Activated CD4-positive, alpha-beta T cell treated with anti-CD3 and anti-CD28 coated beads for 24 hours (primary cell): Measurements from ENCODE around the gene ASIC4.

ENCODE experiments used
- DNase-seq, 2 donors: peaks; one replicate each; pipeline ENCODE4 v3.0.0-alpha.2; 2020; ENCODE audit warnings: low read depth in 2 of 2

Gene ASIC4

GRCh38 chr2:219498280-219499057 lies 15.8 kb upstream of the ASIC4 start, which contains the start of gene GMPPA:
GMPPA (plus strand) TSS chr2:219498891; CDS start chr2:219499976, 1,085 bp downstream.
- DNase-seq = peak; percentile 88 to 89

DNA sequence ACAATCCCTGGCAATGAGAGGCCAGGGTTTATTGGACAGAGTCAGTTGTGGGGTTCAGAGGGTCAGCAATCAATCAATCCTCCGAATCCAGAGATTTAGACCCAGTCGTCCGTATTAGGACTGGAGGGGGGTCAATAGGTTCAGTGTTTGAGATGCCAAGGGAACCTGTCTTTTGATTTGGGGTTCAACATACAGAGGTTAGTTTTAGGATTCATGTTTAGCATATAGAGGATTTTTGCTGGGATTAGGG lies 15.3 kb upstream of the ASIC4 start:
- no peak for DNase-seq

- no peak for DNase-seq
Observed at GRCh38 chr2:219499555-219499954, 14.7 kb upstream of the ASIC4 start.

- no peak for DNase-seq
Observed at GRCh38 chr2:219500135-219500534, 14.1 kb upstream of the ASIC4 start.

DNA sequence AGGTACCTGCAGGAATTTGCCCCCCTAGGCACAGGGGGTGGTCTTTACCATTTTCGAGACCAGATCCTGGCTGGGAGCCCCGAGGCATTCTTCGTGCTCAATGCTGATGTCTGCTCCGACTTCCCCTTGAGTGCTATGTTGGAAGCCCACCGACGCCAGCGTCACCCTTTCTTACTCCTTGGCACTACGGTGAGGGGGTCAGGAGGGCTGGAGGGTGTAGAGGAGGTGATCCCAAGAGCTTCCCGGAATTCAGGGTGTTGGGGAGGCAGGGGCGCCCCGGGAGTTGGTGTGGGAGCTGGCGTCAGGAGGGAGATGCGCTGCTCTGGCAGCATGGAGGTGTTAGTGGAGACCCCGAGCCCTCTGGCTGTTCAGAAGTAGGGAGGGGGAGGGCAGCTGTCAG lies 12.4 kb upstream of the ASIC4 start:
- no peak for DNase-seq

GRCh38 chr2:219502618-219503017 lies 11.7 kb upstream of the ASIC4 start:
- no peak for DNase-seq

- no peak for DNase-seq
Observed at GRCh38 chr2:219505585-219505984, 8.7 kb upstream of the ASIC4 start.

- DNase-seq = no peak
Observed at GRCh38 chr2:219506153-219506801, 8.0 kb upstream of the ASIC4 start.

DNA sequence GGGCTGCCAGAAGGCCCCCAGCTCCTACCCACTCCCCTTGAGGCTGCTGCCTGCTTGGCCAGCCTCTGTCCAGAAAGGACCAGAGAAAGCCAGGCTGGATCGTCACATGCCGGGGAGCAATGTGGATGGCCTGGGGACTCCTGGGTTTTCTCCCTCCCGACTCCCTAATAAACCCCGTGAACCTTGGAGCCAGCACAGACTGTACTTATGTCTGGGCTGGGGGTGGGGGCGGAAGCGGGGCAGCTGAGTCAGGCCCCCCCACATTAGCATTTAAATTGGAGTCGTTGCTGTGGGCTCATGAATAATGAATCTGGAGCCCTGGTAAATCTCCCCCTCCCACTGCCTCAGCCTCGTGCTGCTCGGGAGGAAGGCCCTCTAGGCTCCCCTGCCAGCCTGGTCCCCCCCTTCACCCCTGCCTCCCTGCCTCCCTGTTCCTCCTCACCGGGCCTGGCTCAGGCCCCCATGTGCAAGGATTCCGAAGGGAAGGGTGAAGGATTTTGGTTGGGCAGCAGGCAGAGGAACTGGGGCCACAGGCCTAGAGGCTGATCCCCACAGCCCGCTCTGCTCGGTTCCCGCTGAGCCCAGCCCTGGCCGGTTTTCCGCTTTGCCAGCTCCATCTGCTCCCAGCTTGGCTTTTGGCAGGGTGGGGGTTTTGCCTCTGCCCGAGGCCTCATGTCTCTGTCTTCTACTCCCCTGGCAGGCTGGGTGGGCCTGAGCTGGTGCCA lies 7.3 kb upstream of the ASIC4 start:
- DNase-seq = no peak

DNA sequence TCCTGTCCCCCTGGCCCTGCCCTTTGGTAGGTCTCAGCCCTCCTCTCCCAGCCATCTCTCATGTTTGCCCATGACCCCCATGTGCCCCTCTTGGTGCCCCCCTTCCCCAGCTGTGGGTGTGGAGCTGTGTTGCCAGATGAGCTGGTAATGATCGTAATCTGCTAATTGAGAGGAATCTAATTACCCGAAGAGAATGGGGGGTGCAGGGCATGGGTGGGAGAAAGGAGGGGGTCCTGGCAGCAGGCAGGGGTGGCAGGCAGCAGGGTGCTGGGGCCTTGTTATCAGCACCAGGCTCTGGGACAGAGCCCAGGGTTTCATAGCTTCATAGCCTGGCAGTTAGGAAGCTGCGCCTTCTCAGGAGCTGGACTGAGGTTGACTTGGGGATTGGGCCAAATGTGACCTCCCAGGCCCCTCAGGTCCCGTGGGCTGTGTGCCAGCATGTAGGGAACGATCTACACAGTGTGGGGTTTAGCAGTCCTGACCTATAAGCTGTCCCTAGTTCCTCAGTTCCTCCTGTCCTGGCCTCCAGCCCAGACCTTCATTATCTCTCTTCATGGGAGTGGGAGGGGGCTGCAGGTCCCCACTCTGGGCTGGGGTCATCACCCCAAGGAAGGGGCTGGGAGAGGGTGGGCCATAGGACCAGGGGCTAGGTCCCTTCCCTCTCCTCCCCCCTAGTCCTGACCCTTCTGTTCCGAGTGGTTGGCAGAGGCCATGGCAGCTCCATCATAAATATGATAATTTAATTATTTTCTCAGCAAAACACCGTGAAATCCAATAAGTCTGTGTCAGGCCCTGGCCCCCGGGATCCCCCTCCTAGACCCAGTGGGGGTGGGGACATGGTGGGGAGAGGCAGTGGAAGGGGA lies 6.5 kb upstream of the ASIC4 start:
- no peak for DNase-seq

DNA sequence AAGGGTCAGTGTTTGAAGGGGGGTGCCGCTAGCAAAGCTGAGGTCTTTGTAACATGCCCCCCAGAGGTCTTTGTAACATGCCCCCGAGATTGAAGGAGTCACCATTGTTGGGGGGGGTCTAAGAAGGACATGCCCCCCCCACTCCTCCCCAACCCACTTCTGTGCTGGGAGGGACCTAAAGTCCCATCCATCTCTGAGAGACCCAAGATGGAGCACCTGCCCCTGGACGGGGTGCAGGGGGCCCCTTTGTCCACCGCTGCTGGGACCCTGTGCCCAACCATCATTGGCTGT lies 5.9 kb upstream of the ASIC4 start:
- DNase-seq = no peak

DNA sequence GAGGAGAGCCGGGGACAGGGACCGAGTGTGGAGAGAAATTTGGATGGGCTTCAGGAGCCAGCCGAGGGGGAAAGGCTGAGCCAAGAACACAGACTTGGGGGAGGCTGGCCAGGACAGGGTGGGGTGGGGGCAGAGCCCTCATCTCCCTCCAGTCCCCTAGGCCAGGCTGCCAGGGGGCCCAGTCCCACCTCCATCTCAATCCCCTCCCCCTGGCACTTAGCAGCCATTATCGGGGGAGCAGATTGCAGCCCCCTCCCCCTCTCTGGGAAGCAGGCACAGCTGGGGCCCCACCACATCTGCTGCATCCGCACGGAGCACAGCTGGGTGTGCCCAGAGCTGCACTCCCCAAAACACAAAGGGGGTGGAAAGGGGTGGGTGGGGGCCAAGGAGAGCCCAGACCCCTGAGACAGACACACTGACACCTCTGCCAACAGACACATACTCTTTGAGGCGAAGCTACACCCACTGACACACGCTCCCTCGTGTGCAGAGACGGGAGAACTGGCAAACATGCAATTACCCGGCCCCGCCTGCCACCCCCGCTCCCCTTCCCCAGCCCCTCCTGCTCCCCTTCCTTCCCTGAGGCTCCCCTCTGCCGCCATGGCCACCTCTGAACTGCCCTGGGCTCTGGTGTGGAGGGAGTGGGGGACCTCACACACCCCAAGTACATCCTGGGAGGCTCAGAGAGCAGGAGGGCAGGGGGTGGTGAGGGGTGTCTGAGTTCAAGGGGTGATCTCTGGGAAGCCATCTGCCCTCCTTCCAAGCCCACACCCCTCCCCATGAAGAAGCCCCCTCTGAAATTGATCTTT lies 5.1 kb upstream of the ASIC4 start:
- DNase-seq = no peak

GRCh38 chr2:219509780-219510511 lies 4.3 kb upstream of the ASIC4 start:
- DNase-seq = peak; percentile 32 to 37

DNA sequence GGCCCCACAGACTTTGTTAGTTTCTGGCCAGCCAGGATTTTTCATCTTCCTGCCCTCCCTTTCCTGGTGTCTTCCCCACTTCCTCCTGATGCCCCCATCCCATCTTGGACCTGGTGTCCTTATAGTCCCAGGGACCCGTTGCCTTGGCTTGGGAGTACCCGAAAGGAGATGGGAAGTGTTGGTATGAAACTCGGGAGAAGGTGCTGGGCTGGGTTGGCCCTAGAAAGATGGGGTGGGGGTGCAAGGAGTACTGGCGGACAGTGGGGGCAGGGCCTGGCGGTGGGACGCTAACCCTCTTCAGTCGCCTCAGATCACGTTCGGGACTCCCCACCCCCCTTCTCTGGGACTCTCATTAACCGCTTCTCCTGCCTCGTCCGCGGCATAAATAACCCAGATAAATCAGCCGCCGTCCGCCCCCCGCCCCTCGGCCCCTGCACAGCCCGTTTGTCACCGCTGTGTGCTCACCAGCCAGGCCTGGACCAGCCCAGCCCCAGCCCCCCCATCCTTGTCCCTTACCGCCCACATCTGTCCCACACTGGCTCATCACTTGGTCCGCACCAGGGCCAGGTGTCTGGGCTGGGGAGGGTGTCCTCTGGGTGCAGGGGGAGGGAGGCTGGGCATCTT lies 3.7 kb upstream of the ASIC4 start:
- DNase-seq = no peak

DNA sequence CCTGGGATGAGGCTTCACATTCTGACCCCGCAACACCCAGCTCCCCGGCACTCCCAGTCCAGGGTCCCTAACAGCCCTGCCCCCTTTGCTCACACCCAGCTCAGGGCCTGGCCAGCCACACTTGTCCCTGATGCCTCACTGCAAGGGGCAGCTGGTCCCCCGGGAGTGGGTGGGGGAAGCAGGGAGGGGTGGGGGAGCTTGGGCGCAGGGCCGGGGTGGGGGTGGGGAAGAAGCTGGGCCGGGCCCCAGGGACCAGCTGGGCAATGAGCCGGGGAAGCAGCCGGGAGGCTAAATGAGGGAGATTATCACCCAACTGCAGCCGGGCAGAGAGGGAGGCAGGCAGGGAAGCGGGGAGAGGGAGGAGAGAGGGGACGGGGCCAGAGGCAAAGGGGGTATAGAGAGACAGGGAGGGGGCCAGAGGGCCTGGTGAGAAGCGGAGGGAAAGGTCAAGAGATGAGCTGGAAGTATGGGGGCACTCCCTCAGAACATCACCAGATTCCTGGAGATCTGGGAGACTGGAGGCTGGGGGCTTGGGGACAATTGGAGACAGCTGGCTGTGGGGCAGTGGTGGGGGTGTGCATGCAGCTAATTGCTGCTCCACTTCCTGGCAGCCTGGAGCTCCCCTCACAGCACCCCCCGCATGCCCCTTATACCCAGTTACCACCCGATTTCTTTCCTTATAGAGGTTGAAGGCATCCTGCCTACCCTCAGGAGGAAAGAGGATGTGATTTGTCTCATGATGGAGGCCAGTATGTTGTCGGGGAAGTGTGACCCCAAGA lies 2.5 kb upstream of the ASIC4 start:
- DNase-seq = no peak

- no peak for DNase-seq
Observed at GRCh38 chr2:219512524-219513216, 1.6 kb upstream of the ASIC4 start.

DNA sequence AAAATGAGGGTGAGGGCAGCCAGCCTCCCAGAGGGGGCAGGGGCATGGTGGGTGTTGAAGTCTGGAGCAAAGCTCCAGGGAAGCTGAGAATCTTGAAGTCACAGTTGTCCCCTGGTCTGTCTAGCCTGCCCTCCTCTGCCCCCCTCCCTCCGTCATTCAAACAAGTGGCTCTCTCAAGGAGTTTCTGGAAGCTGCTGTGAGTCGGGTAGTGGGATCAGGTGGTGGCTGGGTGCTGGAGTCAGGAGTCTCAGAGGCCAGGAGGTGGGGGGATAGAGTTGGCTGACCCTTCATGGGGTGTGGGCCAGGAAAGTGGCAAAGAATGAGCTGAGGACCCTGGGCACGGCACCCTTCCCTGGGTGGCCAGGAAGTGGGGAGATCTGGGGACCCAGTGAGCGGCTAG lies 495 bp upstream of the ASIC4 start:
- no peak for DNase-seq

GRCh38 chr2:219514836-219515235 lies 554 bp downstream of the ASIC4 start:
- no peak for DNase-seq
